AG04450 (cell line): ENCODE measurements around the gene ACYP2. TPM values are rescaled to one million over a fixed set of nuclear protein-coding genes. Genes with fewer than 3 reads are reported as not detected.
"Not testable (repeated sequence)": the region's sequence is repeated elsewhere in the genome, so short reads cannot be mapped to it uniquely, and the experiment has no call there.

Experiments used
- CTCF ChIA-PET: fragments of 300-600, 350-600 bp; formaldehyde crosslinking; extraction: SDS; loops from one replicate; lab custom pipeline; 2022; ENCODE audit warnings: antibody characterized with exemption, inconsistent platforms; lab: Charles Lee
- POLR2A ChIA-PET: fragments of 350-600 bp; formaldehyde crosslinking; extraction: SDS; loops from one replicate; lab custom pipeline; 2021; ENCODE audit warnings: antibody characterized with exemption, inconsistent platforms; lab: Yijun Ruan, JAX
- DNase-seq: peaks from one replicate; pipeline ENCODE4 v3.0.0-alpha.2; 2011; ENCODE audit warnings: low read depth, low spot score
- H3K27ac ChIP-seq: one replicate; pipeline ENCODE4 v1.5.1; 2012; ENCODE audit warnings: low read depth, low read length, control low read depth
- H3K27me3 ChIP-seq: one replicate; pipeline ENCODE4 v1.6.0; 2012; ENCODE audit warnings: low read length; ENCODE audit not compliant: control insufficient read depth, insufficient read depth
- H3K4me3 ChIP-seq: 2 replicates; pipeline ENCODE4 v1.5.1; 2011; ENCODE audit warnings: mild to moderate bottlenecking, low read depth, low read length, control low read depth
- H3K9me3 ChIP-seq: 2 replicates; pipeline ENCODE4 v1.5.1; 2012; ENCODE audit warnings: low read length; ENCODE audit not compliant: control insufficient read depth, insufficient read depth
- CTCF ChIP-seq: IDR thresholded peaks from 2 replicates; pipeline ENCODE4 v1.5.1; 2011; ENCODE audit warnings: low read depth, low read length, control low read depth, inconsistent platforms
- polyA plus RNA-seq: library from polyadenylated mRNA; depleted of rRNA; stranded (reverse); fragments of >200 nt; gene quantifications from 2 replicates; pipeline ENCODE4 v1.2.3, GENCODE V29; 2011

The ACYP2 gene
- polyA plus RNA-seq, 1 experiment = 8.1 TPM

GRCh38 chr2:54287532-54287931, 172.1 kb downstream of the ACYP2 start:
- no peak for TF ChIP-seq CTCF
- H3K27me3 ChIP-seq = no peaks in the 10 kb centered on the region
- ChIA-PET CTCF (no interaction called here), POLR2A (no interaction called here)
- H3K4me3 ChIP-seq = no peak overlapping the region
- no peak overlapping the region for H3K27ac ChIP-seq
- H3K9me3 ChIP-seq = peaks cover 3% of the 10 kb centered on the region; the same call in 1 of the 2 replicates
- DNase-seq = no peak

GRCh38 chr2:54289917-54290316, 174.5 kb downstream of the ACYP2 start:
- POLR2A ChIA-PET = no interaction called here
- Histone ChIP-seq H3K27me3 (no peaks in the 10 kb centered on the region), H3K4me3 (no peak overlapping the region), H3K27ac (no peak overlapping the region), H3K9me3 (peaks cover 3% of the 10 kb centered on the region; the same call in 1 of the 2 replicates)
- no peak for TF ChIP-seq CTCF
- no peak for DNase-seq
- CTCF ChIA-PET = interaction anchor here (0.5 kb wide), 1 partner anchor 192 kb away, joined by 3 read pairs; no protein-coding TSS in a partner anchor

GRCh38 chr2:54290356-54291025, 175.1 kb downstream of the ACYP2 start:
- H3K4me3 ChIP-seq = no peak overlapping the region
- H3K9me3 ChIP-seq = peaks cover 3% of the 10 kb centered on the region; the same call in 1 of the 2 replicates
- DNase-seq = no peak
- CTCF ChIA-PET = interaction anchor here (0.5 kb wide), 1 partner anchor 191 kb away, joined by 3 read pairs; no protein-coding TSS in a partner anchor
- no peaks in the 10 kb centered on the region for H3K27me3 ChIP-seq
- TF ChIP-seq CTCF = no peak
- H3K27ac ChIP-seq = no peak overlapping the region
- POLR2A ChIA-PET = no interaction called here

GRCh38 chr2:54294665-54295064, 179.2 kb downstream of the ACYP2 start:
- H3K27ac ChIP-seq, CTCF ChIA-PET, H3K4me3 ChIP-seq, POLR2A ChIA-PET, H3K27me3 ChIP-seq, H3K9me3 ChIP-seq, DNase-seq: not testable (repeated sequence)

- no peak for TF ChIP-seq CTCF
- no peaks in the 10 kb centered on the region for H3K27me3 ChIP-seq
- POLR2A ChIA-PET = no interaction called here
- no peak for DNase-seq
- H3K27ac ChIP-seq = no peak overlapping the region
- no peaks in the 10 kb centered on the region for H3K9me3 ChIP-seq
- CTCF ChIA-PET = no interaction called here
- H3K4me3 ChIP-seq = no peak overlapping the region
Measured at GRCh38 chr2:54295911-54296310, 180.5 kb downstream of the ACYP2 start.
